KMS-11 (cell line): ENCODE measurements around the gene PKD1L1.
"Not testable (repeated sequence)": the region's sequence is repeated elsewhere in the genome, so short reads cannot be mapped to it uniquely, and the experiment has no call there.

ENCODE experiments used
- H2AFZ ChIP-seq: fragments of 200-600 bp; sonication (generic); 2 replicates; pipeline ENCODE4 v1.6.1; 2016; ENCODE audit warnings: antibody characterized with exemption, mixed run types, low read depth
- H3K27ac ChIP-seq: fragments of 200-600 bp; sonication (generic); 2 replicates; pipeline ENCODE4 v1.6.1; 2016; ENCODE audit warnings: mild to moderate bottlenecking, mixed run types
- H3K27me3 ChIP-seq: fragments of 200-600 bp; sonication (generic); 2 replicates; pipeline ENCODE4 v1.6.1; 2017; ENCODE audit warnings: mild to moderate bottlenecking, low read depth, mixed run types, moderate library complexity; ENCODE audit not compliant: insufficient read depth
- H3K36me3 ChIP-seq: fragments of 200-600 bp; sonication (generic); 2 replicates; pipeline ENCODE4 v1.6.1; 2017; ENCODE audit warnings: mild to moderate bottlenecking, mixed run types; ENCODE audit not compliant: insufficient read depth
- H3K4me1 ChIP-seq: fragments of 200-600 bp; sonication (generic); 2 replicates; pipeline ENCODE4 v1.6.1; 2016; ENCODE audit warnings: mild to moderate bottlenecking, low read depth, mixed run types; ENCODE audit not compliant: poor library complexity, severe bottlenecking
- H3K4me2 ChIP-seq: fragments of 200-600 bp; sonication (generic); 2 replicates; pipeline ENCODE4 v1.7.0; 2016; ENCODE audit warnings: mild to moderate bottlenecking, mixed run types
- H3K4me3 ChIP-seq: fragments of 200-600 bp; sonication (generic); IDR thresholded peaks from 2 replicates; pipeline ENCODE4 v1.6.1; 2017; ENCODE audit warnings: low read depth, low read length, mixed read lengths; ENCODE audit not compliant: insufficient read depth
- H3K79me2 ChIP-seq: fragments of 200-600 bp; sonication (generic); 2 replicates; pipeline ENCODE4 v1.6.1; 2016; ENCODE audit warnings: low read depth, mixed run types; ENCODE audit not compliant: insufficient read depth
- H3K9ac ChIP-seq: fragments of 200-600 bp; sonication (generic); 2 replicates; pipeline ENCODE4 v1.6.1; 2016; ENCODE audit warnings: mild to moderate bottlenecking, mixed run types
- H4K20me1 ChIP-seq: fragments of 200-600 bp; sonication (generic); 2 replicates; pipeline ENCODE4 v1.6.1; 2016; ENCODE audit warnings: mild to moderate bottlenecking, mixed run types; ENCODE audit not compliant: insufficient read depth
- CTCF ChIP-seq: fragments of 200-600 bp; sonication (generic); conservative IDR thresholded peaks from 2 replicates; pipeline ENCODE4 v1.6.1; 2017; ENCODE audit warnings: low read depth, mild to moderate bottlenecking, antibody characterized with exemption, low read length, moderate library complexity, mixed read lengths

The PKD1L1 gene

GRCh38 chr7:47990592-47990991 is 42.3 kb upstream of the PKD1L1 start:
- Histone ChIP-seq H3K79me2 (no peaks in the 10 kb centered on the region), H3K4me1 (peaks cover 19% of the 10 kb centered on the region), H3K9ac (no peak overlapping the region), H2AFZ (no peak overlapping the region), H3K4me3 (no peak overlapping the region), H3K27ac (no peak overlapping the region; the same call in 1 of the 2 replicates), H3K4me2 (no peak overlapping the region), H3K36me3 (no peaks in the 10 kb centered on the region), H4K20me1 (no peaks in the 10 kb centered on the region), H3K27me3 (no peaks in the 10 kb centered on the region)
- no peak for TF ChIP-seq CTCF

- not testable (repeated sequence) for H2AFZ ChIP-seq, H3K36me3 ChIP-seq, H3K9ac ChIP-seq, H4K20me1 ChIP-seq, H3K4me3 ChIP-seq, H3K27ac ChIP-seq, H3K4me2 ChIP-seq, H3K27me3 ChIP-seq, H3K79me2 ChIP-seq
- peaks cover 19% of the 10 kb centered on the region for H3K4me1 ChIP-seq
Measured at GRCh38 chr7:47989607-47990400, 41.5 kb upstream of the PKD1L1 start.

- H2AFZ ChIP-seq, result no peak overlapping the region
- H3K4me1 ChIP-seq, result peaks cover 19% of the 10 kb centered on the region
- H4K20me1 ChIP-seq, result no peaks in the 10 kb centered on the region
- H3K36me3 ChIP-seq, result no peaks in the 10 kb centered on the region
- no peak overlapping the region for H3K4me3 ChIP-seq
- H3K4me2 ChIP-seq, result no peak overlapping the region
- no peaks in the 10 kb centered on the region for H3K27me3 ChIP-seq
- H3K79me2 ChIP-seq, result no peaks in the 10 kb centered on the region
- TF ChIP-seq CTCF, result peak; percentile 73
- H3K9ac ChIP-seq, result no peak overlapping the region
- no peak overlapping the region for H3K27ac ChIP-seq
Measured at GRCh38 chr7:47988496-47989386, 40.5 kb upstream of the PKD1L1 start.

- peaks cover 13% of the 10 kb centered on the region for H3K4me1 ChIP-seq
- H3K9ac ChIP-seq, result no peak overlapping the region
- H3K27ac ChIP-seq, result no peak overlapping the region
- H3K4me2 ChIP-seq, result no peak overlapping the region
- H3K4me3 ChIP-seq, result no peak overlapping the region
- no peaks in the 10 kb centered on the region for H3K36me3 ChIP-seq
- H3K27me3 ChIP-seq, result no peaks in the 10 kb centered on the region
- H2AFZ ChIP-seq, result no peak overlapping the region
- TF ChIP-seq CTCF, result no peak
- peaks cover 13% of the 10 kb centered on the region; the same call in 1 of the 2 replicates for H3K79me2 ChIP-seq
- H4K20me1 ChIP-seq, result no peaks in the 10 kb centered on the region
Measured at GRCh38 chr7:47982610-47983009, 34.3 kb upstream of the PKD1L1 start.

GRCh38 chr7:47980648-47981047 is 32.4 kb upstream of the PKD1L1 start:
- Histone ChIP-seq H3K79me2 (peaks cover 19% of the 10 kb centered on the region; the same call in 1 of the 2 replicates), H3K4me1 (peaks cover 13% of the 10 kb centered on the region)
- H3K36me3 ChIP-seq, H3K4me2 ChIP-seq, H2AFZ ChIP-seq, H4K20me1 ChIP-seq, H3K27me3 ChIP-seq, H3K9ac ChIP-seq, H3K4me3 ChIP-seq, H3K27ac ChIP-seq: not testable (repeated sequence)
